Left renal pelvis (tissue), 4 donors: ENCODE data around the gene TNS4. TPM values are rescaled to one million over a fixed set of nuclear protein-coding genes. Genes with fewer than 3 reads are reported as not detected.
"Not testable (repeated sequence)": the region's sequence is repeated elsewhere in the genome, so short reads cannot be mapped to it uniquely, and the experiment has no call there.

Experiments
- DNase-seq, 4 donors: peaks; one replicate each; pipeline ENCODE4 v3.0.0-alpha.2; 2013; ENCODE audit warnings: low read depth in 4 of 4, low spot score in 3 of 4
- polyA plus RNA-seq, 4 donors: library from polyadenylated mRNA; unstranded; fragments of 120-200 nt; gene quantifications; one replicate each; pipeline ENCODE4 v1.2.1, GENCODE V29; 2013; ENCODE audit not compliant: insufficient read length in 4 of 4

TNS4 gene
- under 1 TPM; 0.06 to 0.26 (median 0.19) TPM for polyA plus RNA-seq

GRCh38 chr17:40501499-40501911, at the start of gene TNS4:
Gene TNS4, minus strand, starts transcription at chr17:40501623. Its CDS starts 5,198 bp downstream, at chr17:40496425.
- no peak for DNase-seq

- no peak for DNase-seq
Observed at GRCh38 chr17:40550608-40551007, 49.2 kb upstream of the TNS4 start.

GRCh38 chr17:40548982-40549685, 47.7 kb upstream of the TNS4 start:
- DNase-seq: no peak

- DNase-seq: no peak
Observed at GRCh38 chr17:40548491-40548981, 47.1 kb upstream of the TNS4 start.

- DNase-seq: no peak
Observed at GRCh38 chr17:40547785-40548478, 46.5 kb upstream of the TNS4 start.

GRCh38 chr17:40547079-40547784, 45.8 kb upstream of the TNS4 start:
- DNase-seq: no peak

GRCh38 chr17:40546497-40546896, 45.1 kb upstream of the TNS4 start:
- DNase-seq: not testable (repeated sequence)

- DNase-seq: no peak
Observed at GRCh38 chr17:40545660-40546059, 44.2 kb upstream of the TNS4 start.

GRCh38 chr17:40542558-40543411, 41.4 kb upstream of the TNS4 start:
- DNase-seq: no peak

GRCh38 chr17:40541873-40542557, 40.6 kb upstream of the TNS4 start:
- DNase-seq: no peak

GRCh38 chr17:40541060-40541872, 39.8 kb upstream of the TNS4 start:
- DNase-seq: no peak

- DNase-seq: no peak
Observed at GRCh38 chr17:40540448-40540847, 39.0 kb upstream of the TNS4 start.

GRCh38 chr17:40539711-40540411, 38.4 kb upstream of the TNS4 start:
- no peak for DNase-seq

GRCh38 chr17:40538936-40539705, 37.7 kb upstream of the TNS4 start:
- no peak for DNase-seq

- DNase-seq: no peak
Observed at GRCh38 chr17:40538019-40538935, 36.9 kb upstream of the TNS4 start.

- DNase-seq: no peak
Observed at GRCh38 chr17:40536295-40537171, 35.1 kb upstream of the TNS4 start.
